NB4 (cell line): ENCODE results near the gene REN.

ENCODE experiments used
- MYC ChIP-seq: IDR thresholded peaks from 2 replicates; pipeline ENCODE4 v1.6.1; 2011; ENCODE audit warnings: low read depth, low read length
- POLR2A ChIP-seq: IDR thresholded peaks from 2 replicates; pipeline ENCODE4 v1.6.1; 2011; ENCODE audit warnings: mild to moderate bottlenecking; ENCODE audit not compliant: insufficient read length; ENCODE audit errors: extremely low read depth
- TF ChIP-seq, protein P1 (sequence below): IDR thresholded peaks from one replicate; pipeline ENCODE4 v1.5.1; 2012; ENCODE audit warnings: low read depth, low read length
- TF ChIP-seq, protein P2 (sequence below): IDR thresholded peaks from 2 replicates; pipeline ENCODE4 v1.6.1; 2011; ENCODE audit warnings: low read depth, low read length

DNA sequence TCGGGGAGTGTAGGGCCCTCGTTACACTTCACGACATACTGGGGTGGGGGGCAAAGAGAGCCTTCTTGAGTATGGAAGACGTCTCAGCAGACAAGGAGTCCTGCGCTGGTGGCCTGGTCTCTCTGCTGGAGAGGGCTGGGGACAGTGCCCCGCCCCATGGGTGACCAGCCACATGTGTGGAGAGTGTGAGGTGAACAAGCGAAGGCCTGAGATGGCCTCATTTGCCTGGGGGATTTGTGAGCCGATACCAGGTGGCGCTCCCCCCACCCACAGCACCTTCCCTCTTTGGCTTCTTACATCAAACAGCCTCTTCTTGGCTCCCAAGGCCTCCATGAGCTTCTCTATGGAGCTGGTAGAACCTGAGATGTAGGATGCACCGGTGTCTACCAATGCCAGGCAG, 10.3 kb downstream of the REN start:
- TF ChIP-seq, protein P1, sequence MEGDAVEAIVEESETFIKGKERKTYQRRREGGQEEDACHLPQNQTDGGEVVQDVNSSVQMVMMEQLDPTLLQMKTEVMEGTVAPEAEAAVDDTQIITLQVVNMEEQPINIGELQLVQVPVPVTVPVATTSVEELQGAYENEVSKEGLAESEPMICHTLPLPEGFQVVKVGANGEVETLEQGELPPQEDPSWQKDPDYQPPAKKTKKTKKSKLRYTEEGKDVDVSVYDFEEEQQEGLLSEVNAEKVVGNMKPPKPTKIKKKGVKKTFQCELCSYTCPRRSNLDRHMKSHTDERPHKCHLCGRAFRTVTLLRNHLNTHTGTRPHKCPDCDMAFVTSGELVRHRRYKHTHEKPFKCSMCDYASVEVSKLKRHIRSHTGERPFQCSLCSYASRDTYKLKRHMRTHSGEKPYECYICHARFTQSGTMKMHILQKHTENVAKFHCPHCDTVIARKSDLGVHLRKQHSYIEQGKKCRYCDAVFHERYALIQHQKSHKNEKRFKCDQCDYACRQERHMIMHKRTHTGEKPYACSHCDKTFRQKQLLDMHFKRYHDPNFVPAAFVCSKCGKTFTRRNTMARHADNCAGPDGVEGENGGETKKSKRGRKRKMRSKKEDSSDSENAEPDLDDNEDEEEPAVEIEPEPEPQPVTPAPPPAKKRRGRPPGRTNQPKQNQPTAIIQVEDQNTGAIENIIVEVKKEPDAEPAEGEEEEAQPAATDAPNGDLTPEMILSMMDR, result no peak
- TF ChIP-seq POLR2A (no peak), MYC (no peak)
- TF ChIP-seq, protein P2, sequence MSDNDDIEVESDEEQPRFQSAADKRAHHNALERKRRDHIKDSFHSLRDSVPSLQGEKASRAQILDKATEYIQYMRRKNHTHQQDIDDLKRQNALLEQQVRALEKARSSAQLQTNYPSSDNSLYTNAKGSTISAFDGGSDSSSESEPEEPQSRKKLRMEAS, result no peak
